HEK293 (cell line): Measurements from ENCODE around the gene ALAD.
A peak's percentile ranks its signal among the peaks of the same experiment; 100 is the strongest.

Experiments
- BCL6B ChIP-seq: fragments of 450-650 bp; formaldehyde crosslinking; IDR thresholded peaks from 2 replicates; pipeline ENCODE4 v1.5.1; 2017; ENCODE audit warnings: missing biosample characterization, missing genetic modification characterization
- KLF17 ChIP-seq: fragments of 450-650 bp; formaldehyde crosslinking; IDR thresholded peaks from 2 replicates; pipeline ENCODE4 v1.5.1; 2016; ENCODE audit warnings: missing biosample characterization, missing genetic modification characterization
- KLF7 ChIP-seq: fragments of 450-650 bp; formaldehyde crosslinking; IDR thresholded peaks from 2 replicates; pipeline ENCODE4 v1.5.1; 2016; ENCODE audit warnings: missing biosample characterization, missing genetic modification characterization, borderline replicate concordance
- PBX3 ChIP-seq: sonication (generic); formaldehyde crosslinking; IDR thresholded peaks from 2 replicates; pipeline ENCODE4 v1.8.1; 2022; ENCODE audit warnings: mild to moderate bottlenecking, moderate library complexity, missing genetic modification reagents
- REPIN1 ChIP-seq: fragments of 450-650 bp; formaldehyde crosslinking; IDR thresholded peaks from 2 replicates; pipeline ENCODE4 v1.5.1; 2017; ENCODE audit warnings: missing biosample characterization, missing genetic modification characterization, low read depth
- ZBTB1 ChIP-seq: fragments of 450-650 bp; formaldehyde crosslinking; IDR thresholded peaks from 2 replicates; pipeline ENCODE4 v1.5.1; 2016; ENCODE audit warnings: missing biosample characterization, missing genetic modification characterization
- ZBTB7A ChIP-seq: fragments of 450-650 bp; formaldehyde crosslinking; IDR thresholded peaks from 2 replicates; pipeline ENCODE4 v1.5.1; 2016; ENCODE audit warnings: low read depth, missing biosample characterization, missing genetic modification characterization
- ZEB2 ChIP-seq: fragments of 450-650 bp; formaldehyde crosslinking; IDR thresholded peaks from 2 replicates; pipeline ENCODE4 v1.5.1; 2016; ENCODE audit warnings: missing biosample characterization, missing genetic modification characterization
- ZFP3 ChIP-seq: fragments of 450-650 bp; formaldehyde crosslinking; IDR thresholded peaks from 2 replicates; pipeline ENCODE4 v1.5.1; 2016; ENCODE audit warnings: low read depth, missing biosample characterization, missing genetic modification characterization
- ZNF174 ChIP-seq: fragments of 450-650 bp; formaldehyde crosslinking; IDR thresholded peaks from 2 replicates; pipeline ENCODE4 v1.5.0; 2017; ENCODE audit warnings: missing biosample characterization, mild to moderate bottlenecking, missing genetic modification characterization
- ZNF2 ChIP-seq: fragments of 450-650 bp; formaldehyde crosslinking; IDR thresholded peaks from 2 replicates; pipeline ENCODE4 v1.5.1; 2016; ENCODE audit warnings: missing biosample characterization, missing genetic modification characterization
- ZNF239 ChIP-seq: fragments of 450-650 bp; formaldehyde crosslinking; IDR thresholded peaks from 2 replicates; pipeline ENCODE4 v1.5.1; 2016; ENCODE audit warnings: missing biosample characterization, missing genetic modification characterization
- ZNF324 ChIP-seq: fragments of 450-650 bp; formaldehyde crosslinking; IDR thresholded peaks from 2 replicates; pipeline ENCODE4 v1.5.1; 2016; ENCODE audit warnings: missing biosample characterization, missing genetic modification characterization
- ZNF335 ChIP-seq: fragments of 450-650 bp; formaldehyde crosslinking; conservative IDR thresholded peaks from 2 replicates; pipeline ENCODE4 v1.5.1; 2016; ENCODE audit warnings: missing biosample characterization, missing genetic modification characterization
- ZNF394 ChIP-seq: fragments of 450-650 bp; formaldehyde crosslinking; IDR thresholded peaks from 2 replicates; pipeline ENCODE4 v1.5.1; 2016; ENCODE audit warnings: missing biosample characterization, missing genetic modification characterization, mild to moderate bottlenecking, moderate library complexity, borderline replicate concordance
- ZNF473 ChIP-seq: fragments of 450-650 bp; formaldehyde crosslinking; IDR thresholded peaks from 2 replicates; pipeline ENCODE4 v1.5.1; 2017; ENCODE audit warnings: missing biosample characterization, missing genetic modification characterization
- ZNF529 ChIP-seq: fragments of 450-650 bp; formaldehyde crosslinking; IDR thresholded peaks from 2 replicates; pipeline ENCODE4 v1.5.1; 2017; ENCODE audit warnings: missing genetic modification characterization, missing biosample characterization; ENCODE audit not compliant: insufficient replicate concordance
- ZNF610 ChIP-seq: fragments of 450-650 bp; formaldehyde crosslinking; IDR thresholded peaks from 2 replicates; pipeline ENCODE4 v1.5.1; 2016; ENCODE audit warnings: missing biosample characterization, missing genetic modification characterization, borderline replicate concordance
- ZNF654 ChIP-seq: fragments of 450-650 bp; formaldehyde crosslinking; IDR thresholded peaks from 2 replicates; pipeline ENCODE4 v1.5.1; 2016; ENCODE audit warnings: low read depth, missing biosample characterization, missing genetic modification characterization
- ZNF658 ChIP-seq: fragments of 450-650 bp; formaldehyde crosslinking; IDR thresholded peaks from 2 replicates; pipeline ENCODE4; 2016; ENCODE audit warnings: missing biosample characterization, missing genetic modification characterization
- ZNF660 ChIP-seq: fragments of 450-650 bp; IDR thresholded peaks from 2 replicates; pipeline ENCODE4 v1.5.1; 2018; ENCODE audit warnings: missing biosample characterization, mild to moderate bottlenecking, missing genetic modification characterization
- ZNF785 ChIP-seq: fragments of 450-650 bp; formaldehyde crosslinking; IDR thresholded peaks from 2 replicates; pipeline ENCODE4 v1.5.1; 2016; ENCODE audit warnings: missing biosample characterization, missing genetic modification characterization
- ZNF837 ChIP-seq: fragments of 450-650 bp; formaldehyde crosslinking; IDR thresholded peaks from 2 replicates; pipeline ENCODE4 v1.5.1; 2016; ENCODE audit warnings: missing biosample characterization, missing genetic modification characterization
- TF ChIP-seq, protein P1 (sequence below): fragments of 450-650 bp; IDR thresholded peaks from 2 replicates; pipeline ENCODE4 v1.5.1; 2018; ENCODE audit warnings: missing biosample characterization, mild to moderate bottlenecking, missing genetic modification characterization
- TF ChIP-seq, protein P2 (sequence below): fragments of 450-650 bp; formaldehyde crosslinking; conservative IDR thresholded peaks from 2 replicates; pipeline ENCODE4 v1.5.1; 2016; ENCODE audit warnings: low read depth, missing biosample characterization, missing genetic modification characterization
- TF ChIP-seq, protein P3 (sequence below): fragments of 450-650 bp; formaldehyde crosslinking; IDR thresholded peaks from 2 replicates; pipeline ENCODE4 v1.5.1; 2017; ENCODE audit warnings: missing biosample characterization, mild to moderate bottlenecking, missing genetic modification characterization, moderate library complexity
- TF ChIP-seq, protein P4 (sequence below): fragments of 450-650 bp; formaldehyde crosslinking; IDR thresholded peaks from 2 replicates; pipeline ENCODE4 v1.5.1; 2016; ENCODE audit warnings: missing biosample characterization, missing genetic modification characterization

ALAD gene

DNA sequence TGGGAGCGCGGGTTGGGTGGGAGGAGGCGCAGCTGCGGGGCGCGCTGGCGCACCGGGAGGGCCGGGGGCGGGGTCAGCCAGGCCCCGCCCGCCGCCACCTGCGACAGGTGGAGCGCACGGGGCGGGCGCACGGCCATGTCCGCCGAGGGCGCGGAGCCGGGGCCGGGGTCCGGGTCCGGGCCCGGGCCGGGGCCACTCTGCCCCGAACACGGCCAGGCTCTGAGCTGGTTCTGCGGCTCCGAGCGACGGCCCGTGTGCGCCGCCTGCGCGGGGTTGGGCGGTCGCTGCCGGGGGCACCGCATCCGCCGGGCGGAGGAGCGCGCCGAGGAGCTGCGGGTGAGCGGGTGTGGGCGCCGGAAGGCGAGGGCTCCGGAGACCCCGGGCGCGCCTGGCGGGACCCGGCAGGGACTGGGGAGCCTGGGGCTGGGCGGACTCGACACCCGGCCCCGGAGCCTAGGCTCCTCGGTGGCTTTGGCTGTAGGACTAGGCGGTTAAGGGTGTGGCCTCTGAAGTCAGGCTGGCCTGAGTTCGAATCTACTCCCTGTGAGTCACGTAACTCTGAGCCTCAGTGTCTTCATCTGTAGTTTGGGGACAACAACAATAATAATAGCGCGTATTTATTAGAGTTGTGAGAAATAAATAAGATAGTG lies 51.5 kb downstream of the ALAD start, which contains the start of gene BSPRY (continued):
- TF ChIP-seq ZNF174 (tag by site-specific recombination): no peak
- no peak for TF ChIP-seq ZNF654 (tag by site-specific recombination)
- TF ChIP-seq ZNF394 (tag by site-specific recombination): 0 out of 2 replicates have a peak, but pooled peaks have one; percentile 18
- no peak for TF ChIP-seq ZBTB7A (tag by site-specific recombination)
- no peak for TF ChIP-seq ZNF658 (tag by site-specific recombination)
- peak; percentile 50; the same call in 1 of the 2 replicates for TF ChIP-seq ZNF335
- TF ChIP-seq ZNF610: no peak
- TF ChIP-seq ZNF660: no peak
- no peak for TF ChIP-seq BCL6B (tag by site-specific recombination)
- TF ChIP-seq, protein P1, sequence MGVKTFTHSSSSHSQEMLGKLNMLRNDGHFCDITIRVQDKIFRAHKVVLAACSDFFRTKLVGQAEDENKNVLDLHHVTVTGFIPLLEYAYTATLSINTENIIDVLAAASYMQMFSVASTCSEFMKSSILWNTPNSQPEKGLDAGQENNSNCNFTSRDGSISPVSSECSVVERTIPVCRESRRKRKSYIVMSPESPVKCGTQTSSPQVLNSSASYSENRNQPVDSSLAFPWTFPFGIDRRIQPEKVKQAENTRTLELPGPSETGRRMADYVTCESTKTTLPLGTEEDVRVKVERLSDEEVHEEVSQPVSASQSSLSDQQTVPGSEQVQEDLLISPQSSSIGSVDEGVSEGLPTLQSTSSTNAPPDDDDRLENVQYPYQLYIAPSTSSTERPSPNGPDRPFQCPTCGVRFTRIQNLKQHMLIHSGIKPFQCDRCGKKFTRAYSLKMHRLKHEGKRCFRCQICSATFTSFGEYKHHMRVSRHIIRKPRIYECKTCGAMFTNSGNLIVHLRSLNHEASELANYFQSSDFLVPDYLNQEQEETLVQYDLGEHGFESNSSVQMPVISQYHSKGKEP (tag by site-specific recombination): no peak
- TF ChIP-seq ZNF239 (tag by site-specific recombination): no peak
- TF ChIP-seq ZNF785 (tag by site-specific recombination): no peak
- no peak for TF ChIP-seq ZNF324 (tag by site-specific recombination)
- no peak for TF ChIP-seq ZFP3 (tag by site-specific recombination)
- TF ChIP-seq, protein P2, sequence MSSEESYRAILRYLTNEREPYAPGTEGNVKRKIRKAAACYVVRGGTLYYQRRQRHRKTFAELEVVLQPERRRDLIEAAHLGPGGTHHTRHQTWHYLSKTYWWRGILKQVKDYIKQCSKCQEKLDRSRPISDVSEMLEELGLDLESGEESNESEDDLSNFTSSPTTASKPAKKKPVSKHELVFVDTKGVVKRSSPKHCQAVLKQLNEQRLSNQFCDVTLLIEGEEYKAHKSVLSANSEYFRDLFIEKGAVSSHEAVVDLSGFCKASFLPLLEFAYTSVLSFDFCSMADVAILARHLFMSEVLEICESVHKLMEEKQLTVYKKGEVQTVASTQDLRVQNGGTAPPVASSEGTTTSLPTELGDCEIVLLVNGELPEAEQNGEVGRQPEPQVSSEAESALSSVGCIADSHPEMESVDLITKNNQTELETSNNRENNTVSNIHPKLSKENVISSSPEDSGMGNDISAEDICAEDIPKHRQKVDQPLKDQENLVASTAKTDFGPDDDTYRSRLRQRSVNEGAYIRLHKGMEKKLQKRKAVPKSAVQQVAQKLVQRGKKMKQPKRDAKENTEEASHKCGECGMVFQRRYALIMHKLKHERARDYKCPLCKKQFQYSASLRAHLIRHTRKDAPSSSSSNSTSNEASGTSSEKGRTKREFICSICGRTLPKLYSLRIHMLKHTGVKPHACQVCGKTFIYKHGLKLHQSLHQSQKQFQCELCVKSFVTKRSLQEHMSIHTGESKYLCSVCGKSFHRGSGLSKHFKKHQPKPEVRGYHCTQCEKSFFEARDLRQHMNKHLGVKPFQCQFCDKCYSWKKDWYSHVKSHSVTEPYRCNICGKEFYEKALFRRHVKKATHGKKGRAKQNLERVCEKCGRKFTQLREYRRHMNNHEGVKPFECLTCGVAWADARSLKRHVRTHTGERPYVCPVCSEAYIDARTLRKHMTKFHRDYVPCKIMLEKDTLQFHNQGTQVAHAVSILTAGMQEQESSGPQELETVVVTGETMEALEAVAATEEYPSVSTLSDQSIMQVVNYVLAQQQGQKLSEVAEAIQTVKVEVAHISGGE: no peak
- TF ChIP-seq, protein P3, sequence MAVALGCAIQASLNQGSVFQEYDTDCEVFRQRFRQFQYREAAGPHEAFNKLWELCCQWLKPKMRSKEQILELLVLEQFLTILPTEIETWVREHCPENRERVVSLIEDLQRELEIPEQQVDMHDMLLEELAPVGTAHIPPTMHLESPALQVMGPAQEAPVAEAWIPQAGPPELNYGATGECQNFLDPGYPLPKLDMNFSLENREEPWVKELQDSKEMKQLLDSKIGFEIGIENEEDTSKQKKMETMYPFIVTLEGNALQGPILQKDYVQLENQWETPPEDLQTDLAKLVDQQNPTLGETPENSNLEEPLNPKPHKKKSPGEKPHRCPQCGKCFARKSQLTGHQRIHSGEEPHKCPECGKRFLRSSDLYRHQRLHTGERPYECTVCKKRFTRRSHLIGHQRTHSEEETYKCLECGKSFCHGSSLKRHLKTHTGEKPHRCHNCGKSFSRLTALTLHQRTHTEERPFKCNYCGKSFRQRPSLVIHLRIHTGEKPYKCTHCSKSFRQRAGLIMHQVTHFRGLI: peak; percentile 37; the same call in 1 of the 2 replicates
- TF ChIP-seq ZBTB1 (tag by site-specific recombination): no peak
- TF ChIP-seq, protein P4, sequence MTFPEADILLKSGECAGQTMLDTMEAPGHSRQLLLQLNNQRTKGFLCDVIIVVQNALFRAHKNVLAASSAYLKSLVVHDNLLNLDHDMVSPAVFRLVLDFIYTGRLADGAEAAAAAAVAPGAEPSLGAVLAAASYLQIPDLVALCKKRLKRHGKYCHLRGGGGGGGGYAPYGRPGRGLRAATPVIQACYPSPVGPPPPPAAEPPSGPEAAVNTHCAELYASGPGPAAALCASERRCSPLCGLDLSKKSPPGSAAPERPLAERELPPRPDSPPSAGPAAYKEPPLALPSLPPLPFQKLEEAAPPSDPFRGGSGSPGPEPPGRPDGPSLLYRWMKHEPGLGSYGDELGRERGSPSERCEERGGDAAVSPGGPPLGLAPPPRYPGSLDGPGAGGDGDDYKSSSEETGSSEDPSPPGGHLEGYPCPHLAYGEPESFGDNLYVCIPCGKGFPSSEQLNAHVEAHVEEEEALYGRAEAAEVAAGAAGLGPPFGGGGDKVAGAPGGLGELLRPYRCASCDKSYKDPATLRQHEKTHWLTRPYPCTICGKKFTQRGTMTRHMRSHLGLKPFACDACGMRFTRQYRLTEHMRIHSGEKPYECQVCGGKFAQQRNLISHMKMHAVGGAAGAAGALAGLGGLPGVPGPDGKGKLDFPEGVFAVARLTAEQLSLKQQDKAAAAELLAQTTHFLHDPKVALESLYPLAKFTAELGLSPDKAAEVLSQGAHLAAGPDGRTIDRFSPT (tag by site-specific recombination): no peak
- TF ChIP-seq ZNF837 (tag by site-specific recombination): no peak
- no peak for TF ChIP-seq ZNF473
- TF ChIP-seq PBX3 (CRISPR knock-in tag): no peak
- peak; percentile 17; the same call in 1 of the 2 replicates for TF ChIP-seq KLF7 (tag by site-specific recombination)
- TF ChIP-seq REPIN1: peak; percentile 55; the same call in 1 of the 2 replicates
- no peak for TF ChIP-seq ZNF529 (tag by site-specific recombination)
- TF ChIP-seq ZEB2 (tag by site-specific recombination): 0 out of 2 replicates have a peak, but pooled peaks have one; percentile 27
- no peak for TF ChIP-seq ZNF2 (tag by site-specific recombination)
- 0 out of 2 replicates have a peak, but pooled peaks have one; percentile 33 for TF ChIP-seq KLF17 (tag by site-specific recombination)
